HTR-8/SVneo (cell line): ENCODE results near the gene ZSWIM9.
A peak's percentile ranks its signal among the peaks of the same experiment; 100 is the strongest.

Source experiments
- DNase-seq: peaks from one replicate; pipeline ENCODE4 v3.0.0; 2011; ENCODE audit warnings: low spot score, mixed read lengths; ENCODE audit not compliant: insufficient read length
- FAIRE-seq: peaks from 2 replicates; lab custom pipeline; 2011; peaks lifted over from hg19 to GRCh38; lab: Jason Lieb, UNC

The ZSWIM9 gene

GRCh38 chr19:48171710-48172109 is 1.2 kb downstream of the ZSWIM9 start:
- no peak for FAIRE-seq

DNA sequence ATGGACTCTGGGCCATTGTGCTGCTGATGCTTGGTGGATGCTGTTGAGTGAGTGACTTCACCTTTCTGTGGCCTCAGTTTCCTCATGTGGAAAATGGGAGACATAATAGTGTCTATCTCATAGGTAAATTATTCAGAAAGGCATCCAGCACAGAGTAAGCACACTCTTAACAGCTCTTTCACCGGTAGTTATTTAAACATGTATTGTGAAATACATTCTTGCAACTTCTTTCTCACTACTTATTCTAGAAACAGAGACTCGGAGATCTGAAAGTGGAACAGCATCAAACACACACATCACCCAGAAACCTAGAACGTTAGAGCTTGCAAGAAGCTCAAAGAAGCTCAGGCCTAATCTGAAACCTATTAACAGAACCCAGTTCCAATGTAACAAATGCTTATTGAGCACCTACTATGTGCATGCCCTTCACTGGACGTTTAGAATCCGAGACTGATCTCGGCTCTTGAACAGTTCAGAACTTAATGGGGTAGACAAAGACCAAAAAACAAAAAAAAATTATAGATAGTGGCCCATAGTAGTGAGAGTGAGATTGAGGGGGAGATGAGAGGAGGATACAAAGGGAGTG is 4.1 kb downstream of the ZSWIM9 start:
- no peak for FAIRE-seq
- no peak for DNase-seq

More at GRCh38 chr19:48171710-48172109, 1.2 kb downstream of the ZSWIM9 start:
- no peak for DNase-seq

DNA sequence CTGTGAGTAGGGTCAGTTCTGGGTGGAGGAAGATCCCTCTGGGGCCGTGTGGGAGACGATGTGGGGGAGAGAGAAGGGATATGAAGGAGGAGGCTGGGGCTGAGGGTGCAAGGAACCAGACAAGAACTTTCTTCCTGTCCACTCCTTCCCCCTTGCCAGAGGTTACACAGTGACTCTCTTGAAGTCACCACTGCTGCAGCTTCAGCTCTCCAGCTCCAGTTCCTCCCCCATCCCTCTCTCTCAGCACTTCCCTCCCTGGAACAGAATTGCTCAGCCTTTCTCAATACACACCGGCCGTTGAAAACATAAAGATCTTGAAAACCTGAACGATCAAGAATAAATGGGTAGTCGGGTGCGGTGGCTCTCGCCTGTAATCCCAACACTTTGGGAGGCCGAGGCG is 5.1 kb downstream of the ZSWIM9 start:
- DNase-seq = no peak
- FAIRE-seq = no peak

DNA sequence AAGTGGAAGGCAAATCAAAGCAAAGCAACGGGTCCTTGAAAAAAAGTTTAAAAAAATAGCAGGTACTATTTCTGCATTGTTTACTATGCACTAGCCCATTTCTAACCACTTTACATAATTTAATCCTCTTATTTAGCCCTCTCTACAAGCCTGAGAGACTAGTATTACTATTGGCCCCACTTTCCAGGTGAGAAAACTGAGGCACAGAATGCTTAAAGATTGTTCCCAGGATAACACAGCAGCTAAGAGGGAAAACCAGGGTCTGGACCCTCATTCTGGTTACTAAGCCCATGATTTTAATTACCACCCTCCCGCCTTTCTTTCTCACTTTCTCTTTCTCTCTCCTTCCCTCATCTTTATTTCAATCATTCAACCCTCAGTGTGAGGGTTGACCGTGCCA is 5.7 kb downstream of the ZSWIM9 start:
- DNase-seq = no peak
- FAIRE-seq = no peak

DNA sequence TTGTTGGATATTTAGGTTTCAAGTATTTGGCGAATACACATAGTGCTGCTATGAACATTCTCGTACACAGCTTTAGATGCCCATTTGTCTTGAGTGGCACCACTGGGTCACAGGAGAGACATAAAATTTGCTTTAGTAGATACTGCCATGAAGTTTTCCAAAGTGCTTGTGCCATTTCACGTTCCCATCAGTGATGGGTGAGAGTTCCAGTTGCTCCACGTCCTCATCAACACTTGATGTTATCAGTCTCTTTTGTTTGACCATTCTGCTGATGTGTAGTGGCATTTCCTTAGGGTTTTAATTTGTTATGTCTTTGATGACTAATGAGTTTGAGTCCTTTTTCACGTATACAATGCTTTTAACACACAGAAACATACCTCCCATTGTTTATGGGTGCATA is 11.0 kb downstream of the ZSWIM9 start:
- FAIRE-seq = no peak
- no peak for DNase-seq

GRCh38 chr19:48182434-48182833 is 12.0 kb downstream of the ZSWIM9 start:
- DNase-seq (no peak), FAIRE-seq (no peak)

DNA sequence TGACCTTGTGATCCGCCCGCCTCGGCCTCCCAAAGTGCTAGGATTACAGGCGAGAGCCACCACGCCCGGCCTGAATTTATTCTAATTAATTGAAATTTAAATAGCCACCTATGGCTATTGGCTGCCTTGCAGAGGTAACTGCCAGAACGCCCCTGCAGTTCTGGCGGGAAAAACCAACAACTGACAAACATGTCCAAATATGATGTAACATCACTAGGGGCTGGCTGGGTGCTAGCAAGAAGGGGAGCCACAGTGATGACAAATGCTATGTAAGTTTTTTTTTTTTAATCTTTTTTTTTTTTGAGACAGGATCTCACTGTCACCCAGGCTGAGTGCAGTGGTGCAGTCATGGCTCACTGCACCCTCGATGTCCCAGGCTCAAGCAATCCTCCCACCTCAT is 12.9 kb downstream of the ZSWIM9 start:
- DNase-seq (no peak), FAIRE-seq (no peak)

GRCh38 chr19:48186015-48186414 is 15.5 kb downstream of the ZSWIM9 start:
- FAIRE-seq (no peak), DNase-seq (no peak)

GRCh38 chr19:48186541-48186991 is 16.1 kb downstream of the ZSWIM9 start:
- no peak for DNase-seq
- FAIRE-seq = no peak

GRCh38 chr19:48190288-48190884 is 19.9 kb downstream of the ZSWIM9 start:
- no peak for DNase-seq
- FAIRE-seq = peak; percentile 57

GRCh38 chr19:48190885-48191284 is 20.4 kb downstream of the ZSWIM9 start:
- no peak for DNase-seq
- FAIRE-seq = no peak

GRCh38 chr19:48192750-48193149 is 22.3 kb downstream of the ZSWIM9 start:
- no peak for DNase-seq
- no peak for FAIRE-seq

- DNase-seq (no peak), FAIRE-seq (no peak)
Measured at GRCh38 chr19:48194041-48194843, 23.8 kb downstream of the ZSWIM9 start.

DNA sequence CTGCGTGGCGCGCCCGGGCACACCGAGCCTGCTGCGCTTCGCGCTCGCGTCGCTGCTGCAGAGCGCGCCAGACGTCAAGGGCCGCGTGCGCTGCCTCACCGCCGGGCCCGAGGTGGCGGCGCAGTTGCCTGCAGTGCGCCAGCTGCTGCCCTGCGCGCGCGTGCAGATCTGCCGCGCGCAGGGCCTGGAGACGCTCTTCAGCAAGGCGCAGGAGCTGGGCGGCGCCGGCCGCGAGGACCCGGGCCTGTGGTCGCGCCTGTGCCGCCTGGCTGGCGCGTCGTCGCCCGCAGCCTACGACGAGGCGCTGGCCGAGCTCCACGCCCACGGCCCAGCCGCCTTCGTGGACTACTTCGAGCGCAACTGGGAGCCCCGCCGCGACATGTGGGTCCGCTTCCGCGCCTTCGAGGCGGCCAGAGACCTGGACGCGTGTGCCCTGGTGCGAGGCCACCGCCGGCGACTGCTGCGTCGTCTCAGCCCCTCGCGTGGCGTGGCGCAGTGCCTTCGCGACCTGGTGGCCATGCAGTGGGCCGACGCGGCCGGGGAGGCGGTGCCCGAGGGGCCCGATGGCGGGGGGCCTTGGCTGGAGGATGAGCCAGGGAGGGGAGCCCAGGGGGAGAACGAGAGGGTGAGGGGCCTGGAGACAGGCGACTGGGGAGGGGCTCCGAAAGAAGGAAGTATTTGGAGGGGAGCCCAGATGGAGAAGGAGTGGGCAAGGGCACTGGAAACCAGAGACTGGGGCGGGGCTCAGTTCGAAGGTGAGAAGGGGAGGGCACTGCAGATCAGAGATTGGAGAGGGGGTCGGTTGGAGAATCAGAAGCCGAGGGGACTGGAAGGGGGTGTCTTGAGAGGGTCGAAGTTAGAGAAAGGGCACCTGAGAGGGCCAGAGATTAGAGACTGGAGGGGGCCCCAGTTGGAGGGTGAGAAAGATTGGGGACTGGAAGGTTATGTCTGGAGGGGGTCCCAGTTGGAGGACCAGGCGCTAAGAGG is 24.7 kb downstream of the ZSWIM9 start:
- DNase-seq (no peak), FAIRE-seq (no peak)

GRCh38 chr19:48196321-48196763 is 25.9 kb downstream of the ZSWIM9 start:
- DNase-seq (no peak), FAIRE-seq (no peak)

DNA sequence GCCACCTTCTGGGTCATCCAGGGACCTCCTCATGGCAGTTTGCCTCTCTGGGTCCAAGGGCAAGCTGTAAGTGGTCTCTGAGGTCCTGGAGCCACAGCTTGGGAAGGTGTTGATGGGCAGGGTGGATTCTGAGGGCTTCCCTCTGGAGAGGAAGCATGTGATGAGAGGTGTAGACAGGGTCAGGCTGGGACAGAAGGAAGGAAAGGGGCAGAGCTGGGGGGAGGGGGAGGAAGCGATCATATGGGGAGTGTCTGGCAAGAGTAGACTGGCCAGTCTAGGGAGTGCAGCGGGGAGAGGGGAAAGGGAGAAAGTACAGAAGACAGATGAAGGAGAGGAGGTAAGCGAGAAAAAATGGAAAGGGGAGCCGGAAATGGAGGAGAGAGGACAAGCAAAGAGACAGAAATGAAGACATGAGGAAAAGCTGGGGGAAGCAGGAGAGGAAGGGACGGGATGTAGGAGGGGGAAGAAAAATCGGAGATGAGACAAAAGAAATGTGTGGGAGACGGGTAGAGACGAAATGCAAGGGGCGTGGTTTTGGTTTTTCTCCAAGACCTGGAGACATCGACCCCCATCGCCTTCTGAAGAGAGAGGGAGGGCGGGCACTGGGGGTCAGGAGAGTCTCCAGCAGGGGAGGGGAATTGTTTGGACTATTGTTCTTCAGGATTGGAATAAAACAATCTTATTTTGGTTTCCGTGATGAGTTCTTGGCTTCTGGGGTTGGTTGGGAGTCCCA is 26.6 kb downstream of the ZSWIM9 start:
- no peak for FAIRE-seq
- no peak for DNase-seq

- no peak for DNase-seq
- no peak for FAIRE-seq
Measured at GRCh38 chr19:48203222-48203793, 32.8 kb downstream of the ZSWIM9 start.

DNA sequence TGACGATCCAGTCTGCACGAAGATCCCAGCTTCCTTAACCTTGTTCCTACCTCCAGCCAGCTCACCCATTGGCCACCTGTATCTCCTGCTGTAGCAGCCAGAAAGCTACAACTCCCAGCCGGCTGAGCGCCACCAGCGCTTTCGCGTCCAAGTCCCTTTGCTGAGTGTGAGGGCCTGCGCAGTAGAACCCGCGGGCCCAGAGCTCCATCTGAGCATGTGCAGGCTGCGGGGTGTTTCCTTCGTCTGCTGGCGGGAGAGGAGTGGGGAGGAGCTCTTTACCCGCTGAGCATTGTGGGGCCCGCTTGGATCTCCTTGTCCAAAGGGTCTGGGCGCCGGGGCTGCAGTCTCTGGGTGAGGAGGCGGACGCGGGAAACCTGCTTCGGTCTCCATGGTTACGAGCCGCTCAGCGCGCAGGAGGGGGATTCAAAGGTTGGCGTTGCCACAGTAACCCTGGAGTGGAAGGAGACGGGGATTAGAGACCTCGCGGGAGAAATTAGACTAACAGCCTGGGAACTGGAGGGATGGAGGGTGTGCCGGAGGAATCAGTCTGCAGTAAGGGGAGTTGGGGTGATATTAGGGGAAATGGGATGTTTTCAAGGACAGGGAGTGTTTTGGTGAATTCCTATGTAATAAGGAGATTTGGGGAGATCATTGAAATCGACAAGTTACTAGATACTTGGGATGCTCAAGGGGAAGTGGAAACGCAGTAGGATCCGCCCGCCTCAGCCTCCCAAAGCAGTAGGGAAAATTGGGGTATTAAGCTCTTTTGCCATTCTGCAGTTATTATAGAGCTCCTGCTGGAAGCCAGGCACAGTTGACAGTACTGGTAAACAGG is 33.5 kb downstream of the ZSWIM9 start:
- FAIRE-seq = peak; percentile 91

More for the DNA sequence above, 33.5 kb downstream of the ZSWIM9 start:
- peak; percentile 96 for DNase-seq
